HG03521 (cell line): ENCODE measurements around the gene MRPL43.

ENCODE experiments used
- ATAC-seq: cut with Tn5 transposase; IDR thresholded peaks from one replicate; pipeline ENCODE4 v1.9.1; 2021; ENCODE audit warnings: mild to moderate bottlenecking, moderate library complexity; ENCODE audit not compliant: unreplicated experiment

MRPL43 gene

DNA sequence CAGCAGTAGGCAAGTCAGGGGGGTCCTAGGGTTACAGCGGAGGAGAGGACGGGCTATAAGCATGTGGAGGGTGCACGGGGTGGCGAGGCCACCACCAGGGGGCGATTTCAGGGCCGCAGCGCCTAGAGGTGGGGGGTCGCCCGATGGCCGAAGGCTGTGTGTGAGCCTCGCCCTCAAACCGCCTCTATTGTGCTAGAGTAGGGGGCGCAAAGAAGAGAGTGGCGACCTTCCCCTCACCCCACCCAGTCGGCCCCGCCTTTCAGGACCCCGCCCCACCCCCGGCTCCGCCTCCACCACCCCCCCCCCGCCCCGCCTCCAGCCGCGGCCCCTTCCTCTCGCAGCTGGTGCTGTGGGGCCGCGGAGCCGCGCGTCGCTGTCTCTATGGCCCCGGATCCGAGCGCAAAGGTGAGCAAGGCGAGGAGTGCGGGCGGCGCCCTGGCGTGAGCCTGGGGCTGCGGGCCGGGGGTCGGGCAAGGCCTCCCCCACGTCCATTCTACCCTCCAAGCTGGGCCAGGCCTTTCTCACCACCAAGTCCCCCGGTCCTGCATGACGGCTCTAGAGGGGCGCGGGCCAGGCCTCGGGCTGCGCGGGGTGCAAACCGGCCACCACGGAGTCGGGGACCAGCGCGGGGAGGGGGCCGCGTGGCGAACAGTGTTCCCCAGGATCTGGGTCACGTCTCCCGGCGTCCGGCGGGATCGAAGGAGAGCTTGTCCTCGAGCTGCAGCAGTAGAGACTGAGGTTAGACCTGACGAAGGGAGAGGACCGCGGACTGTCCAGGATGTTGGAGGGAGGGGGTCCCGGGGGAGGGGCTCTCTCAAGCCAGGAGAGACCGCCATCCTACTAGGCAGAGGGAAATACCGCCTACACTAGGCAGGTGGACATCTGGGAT, 17.9 kb downstream of the MRPL43 start, which contains the start of gene SEMA4G:
TSS of gene SEMA4G (plus strand) at position 318 of the 889 bp plus-strand sequence. CDS start 3,409 bp downstream, outside the sequence.
- no peak for ATAC-seq

DNA sequence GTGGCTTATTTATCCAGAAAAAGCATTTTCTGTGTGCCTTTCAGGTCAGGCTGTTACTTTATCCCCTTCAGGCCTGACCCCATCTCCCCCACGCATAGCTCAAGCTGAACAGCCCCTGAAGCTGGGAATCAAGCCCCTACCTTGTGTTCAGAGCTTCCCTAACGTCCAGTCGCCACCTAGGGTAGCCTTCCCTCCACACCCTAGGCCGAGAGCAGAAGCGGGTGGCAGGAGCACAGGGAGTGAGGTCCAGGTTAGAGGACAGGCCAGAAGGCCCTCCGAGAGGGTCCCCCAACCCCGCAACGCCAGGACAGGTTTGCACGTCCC, 18.5 kb downstream of the MRPL43 start:
- no peak for ATAC-seq

DNA sequence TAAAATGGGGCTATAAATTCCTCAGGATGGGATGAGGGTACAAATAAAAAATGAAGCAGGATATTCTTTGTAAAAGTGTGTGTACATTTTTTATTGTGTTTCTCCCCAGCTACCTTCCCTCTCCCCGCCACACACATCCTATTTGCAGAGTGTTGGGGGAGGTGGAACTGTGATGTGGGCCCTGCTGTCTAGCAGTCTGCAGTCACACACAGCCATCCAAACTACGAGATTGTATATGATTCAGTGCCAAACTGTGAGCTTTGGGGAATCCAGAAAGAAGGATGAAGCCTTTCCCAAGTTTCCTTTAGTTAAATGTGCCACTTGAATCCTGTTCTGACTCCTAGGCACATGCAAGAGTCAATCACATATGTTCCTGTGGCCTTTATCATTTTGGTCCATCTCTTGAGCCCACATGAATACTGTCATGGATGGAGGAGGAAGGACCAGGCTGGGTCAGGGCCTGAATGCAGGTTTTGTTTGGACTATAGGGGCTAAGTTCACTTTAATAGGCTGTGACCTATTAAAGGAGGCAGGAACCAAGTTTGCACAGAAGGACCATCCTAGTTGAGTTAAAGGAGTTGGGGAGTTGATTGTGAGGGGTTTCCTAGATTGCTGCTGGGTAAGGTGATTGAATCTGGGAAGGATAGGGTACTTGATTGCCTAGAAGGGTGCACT, 19.1 kb downstream of the MRPL43 start:
- ATAC-seq: no peak

DNA sequence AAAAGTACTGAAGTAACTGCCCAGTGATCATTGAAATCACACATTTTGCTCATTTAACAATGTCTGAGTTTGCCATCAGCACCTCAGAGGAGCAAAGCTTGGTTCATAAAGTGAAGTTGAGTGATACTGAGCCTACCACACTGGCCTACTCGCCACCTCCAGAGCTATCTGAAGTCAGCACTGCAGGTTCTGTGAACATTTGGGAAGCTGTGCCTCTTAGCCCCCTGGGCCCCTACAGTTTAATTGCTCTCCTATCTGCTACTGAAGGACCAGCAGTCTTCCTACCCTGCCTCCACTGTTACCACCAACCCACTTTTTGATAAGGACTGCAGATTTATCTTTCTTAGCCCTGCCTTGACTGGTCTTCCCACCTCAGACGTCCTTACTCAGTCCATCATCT, 20.0 kb downstream of the MRPL43 start:
- ATAC-seq: no peak

DNA sequence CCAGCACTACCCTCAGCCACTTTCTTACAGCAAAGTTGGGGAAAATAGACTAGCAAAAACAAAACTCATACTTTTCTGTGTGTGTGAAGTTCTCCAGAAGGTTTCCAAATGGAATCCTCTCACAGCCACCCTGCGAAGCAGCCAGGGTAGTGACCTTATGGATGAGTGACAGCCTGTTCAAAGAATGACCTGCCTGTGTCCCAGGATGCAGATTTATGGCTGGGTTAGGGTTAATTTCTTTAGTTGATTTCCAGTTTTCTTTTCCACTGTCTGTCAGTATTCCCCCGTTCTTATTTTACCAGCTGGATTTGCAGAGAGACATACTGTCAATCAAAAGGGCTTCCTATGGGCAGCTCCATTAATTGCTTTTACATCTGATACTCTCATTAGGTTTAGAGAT, 20.4 kb downstream of the MRPL43 start:
- ATAC-seq: no peak

DNA sequence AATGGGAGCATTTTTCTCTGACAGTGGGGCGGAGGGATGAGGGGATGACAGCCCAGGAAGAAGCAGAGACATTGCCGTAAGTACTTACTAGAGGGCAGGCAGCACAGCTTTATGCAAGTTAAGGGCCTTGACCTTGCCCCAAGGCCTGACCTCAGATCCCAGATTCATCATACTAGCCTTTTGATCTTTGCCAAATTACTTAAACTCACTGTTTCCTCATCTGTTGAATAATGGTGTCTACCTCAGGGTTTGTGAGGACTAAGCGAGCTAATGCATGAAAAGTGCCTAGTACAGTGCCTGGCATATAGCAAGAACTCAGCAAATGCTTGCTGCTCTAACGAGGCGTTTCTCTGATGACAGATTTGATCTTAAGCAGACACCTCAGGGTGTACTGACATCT, 21.5 kb downstream of the MRPL43 start:
- ATAC-seq: no peak

DNA sequence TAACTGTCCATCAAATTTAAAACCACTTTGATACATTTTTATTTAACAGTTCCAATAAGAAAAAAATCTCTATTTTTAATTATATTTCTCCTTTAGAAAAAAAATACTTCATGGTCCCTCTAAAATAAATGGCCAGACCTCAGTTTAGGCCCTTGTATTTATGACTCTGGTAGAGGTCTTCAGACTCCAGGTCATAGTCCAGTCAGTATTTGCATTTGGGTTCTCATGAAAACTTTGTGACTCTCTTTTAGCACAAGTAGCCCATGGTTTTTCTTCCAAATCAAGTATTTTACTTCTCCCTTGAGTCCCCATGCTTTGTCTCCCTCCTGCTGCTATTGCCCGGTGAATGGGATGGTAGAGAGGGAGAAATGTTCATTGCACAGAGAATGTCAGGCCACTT, 23.5 kb downstream of the MRPL43 start:
- ATAC-seq: no peak

DNA sequence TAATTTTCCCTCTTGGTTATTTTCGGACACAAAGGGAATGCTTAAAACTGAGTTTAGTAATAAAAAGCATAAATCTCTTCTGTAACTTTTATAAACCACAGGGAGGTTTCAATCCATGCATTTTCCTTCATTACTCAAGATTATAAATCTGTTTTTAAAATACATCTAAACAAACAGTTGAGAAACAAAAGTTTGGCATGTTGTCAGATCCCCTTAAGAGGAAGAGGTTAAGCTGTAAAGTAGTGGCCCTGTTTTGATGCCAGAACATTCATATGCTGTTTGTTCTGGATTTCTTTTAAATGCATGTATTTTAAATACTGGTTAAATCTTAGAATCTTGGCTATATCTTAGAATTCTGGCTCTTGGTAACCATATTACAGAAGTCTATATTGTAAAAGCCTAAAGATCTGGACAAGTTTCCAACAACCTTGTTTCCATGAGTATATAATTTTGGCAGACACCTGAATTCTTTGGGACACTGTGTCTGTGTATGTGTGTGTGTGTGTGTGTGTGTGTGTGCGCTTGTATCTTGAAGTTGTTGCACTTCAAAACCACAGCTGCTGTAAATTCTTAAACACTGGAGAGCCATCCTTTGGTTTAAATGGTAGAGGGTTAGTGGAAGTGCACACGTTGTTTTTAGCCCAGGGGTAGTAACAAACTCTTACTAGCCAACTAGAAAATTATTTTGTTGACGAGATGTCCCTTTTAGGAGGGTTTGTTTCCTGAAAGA, 24.8 kb downstream of the MRPL43 start:
- ATAC-seq: no peak

DNA sequence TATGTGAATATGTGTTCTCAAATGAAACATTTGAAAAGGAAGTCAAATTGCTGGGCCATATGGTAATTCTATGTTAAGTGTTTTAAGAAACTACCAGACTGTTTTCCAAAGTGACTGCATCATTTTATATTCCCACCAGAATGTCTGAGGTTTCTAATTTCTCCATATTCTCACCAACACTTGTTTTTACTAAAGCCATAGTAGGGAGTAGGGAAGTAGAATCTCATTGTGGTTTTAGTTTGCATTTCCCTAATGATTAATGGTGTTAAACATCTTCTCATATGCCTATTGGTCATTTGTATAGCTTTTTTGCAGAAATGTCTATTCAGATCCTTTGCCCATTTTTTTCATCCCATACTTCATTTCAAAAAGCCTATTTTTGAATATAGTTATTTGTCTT, 27.0 kb downstream of the MRPL43 start:
- ATAC-seq: no peak

DNA sequence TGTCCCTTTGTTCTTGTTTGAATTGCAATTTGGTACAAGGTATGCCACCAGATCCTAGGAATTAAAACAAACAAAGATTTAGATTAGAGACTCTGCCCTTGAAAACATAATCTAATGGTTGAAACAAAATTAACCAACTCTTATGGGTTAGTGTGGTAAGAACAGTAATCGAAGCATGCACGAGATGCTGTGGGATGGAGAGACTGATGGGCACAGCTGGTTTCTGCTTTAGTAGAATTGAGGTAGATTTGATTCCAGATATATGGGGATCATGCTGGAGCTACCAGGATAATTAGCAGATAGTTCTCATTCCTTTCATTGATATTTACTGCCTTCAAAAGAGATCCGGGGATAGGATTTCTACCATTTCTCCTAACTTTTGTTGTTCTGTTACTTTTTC, 38.4 kb downstream of the MRPL43 start:
- ATAC-seq: no peak

DNA sequence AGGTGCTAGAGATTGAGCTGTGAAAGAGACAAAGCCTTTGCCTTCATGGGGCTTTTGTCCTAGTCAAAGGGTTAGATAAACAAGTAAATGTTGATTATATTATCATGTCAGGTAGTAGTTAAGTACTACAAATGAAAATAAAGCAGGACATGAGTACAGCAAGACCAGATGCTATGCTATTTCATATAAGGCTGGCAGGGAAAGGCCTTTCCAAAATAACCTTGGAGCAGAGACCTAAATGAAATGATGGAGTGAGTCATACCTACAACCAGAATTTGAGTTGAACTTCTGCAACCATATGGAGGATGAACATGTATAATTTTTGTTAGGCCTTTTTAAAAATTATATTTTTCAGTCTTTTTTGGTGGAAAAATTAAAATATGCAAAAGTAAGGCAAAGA, 41.5 kb downstream of the MRPL43 start:
- ATAC-seq: no peak

DNA sequence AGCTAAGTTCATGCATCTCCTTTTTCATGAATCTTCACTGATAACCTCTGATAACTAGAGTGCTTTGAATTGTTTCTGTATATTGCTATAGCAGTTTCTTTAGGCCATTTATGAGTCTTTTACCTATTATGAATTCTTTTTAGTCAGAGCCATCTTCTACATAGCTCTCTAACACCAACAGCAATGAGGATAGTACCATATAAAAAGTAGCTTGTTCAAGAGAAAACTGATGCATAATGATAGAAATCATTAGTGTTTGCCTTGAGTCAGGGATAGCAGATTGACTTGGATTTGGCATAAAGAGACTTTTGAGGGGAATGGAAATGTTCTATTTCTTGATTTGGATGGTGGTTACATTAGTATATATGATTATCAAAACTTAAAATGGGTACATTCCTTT, 43.8 kb downstream of the MRPL43 start:
- ATAC-seq: no peak

DNA sequence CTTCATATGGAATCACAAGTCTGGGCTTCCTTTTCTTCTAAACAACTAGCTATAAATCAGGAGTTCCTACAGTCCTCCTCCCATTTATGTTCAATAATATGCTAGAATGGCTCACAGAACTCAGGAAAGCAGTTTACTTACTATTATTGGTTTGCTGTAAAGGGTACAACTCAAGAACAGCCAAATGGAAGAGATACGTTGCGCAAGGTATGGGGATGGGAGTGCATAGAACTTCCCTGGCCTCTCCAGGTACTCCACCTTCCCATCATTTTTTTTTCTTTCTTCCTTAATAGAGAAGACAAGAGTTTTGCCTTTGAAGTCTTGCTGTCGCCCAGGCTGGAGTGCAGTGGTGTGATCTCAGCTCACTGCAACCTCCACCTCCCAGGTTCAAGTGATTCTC, 45.1 kb downstream of the MRPL43 start:
- ATAC-seq: no peak

DNA sequence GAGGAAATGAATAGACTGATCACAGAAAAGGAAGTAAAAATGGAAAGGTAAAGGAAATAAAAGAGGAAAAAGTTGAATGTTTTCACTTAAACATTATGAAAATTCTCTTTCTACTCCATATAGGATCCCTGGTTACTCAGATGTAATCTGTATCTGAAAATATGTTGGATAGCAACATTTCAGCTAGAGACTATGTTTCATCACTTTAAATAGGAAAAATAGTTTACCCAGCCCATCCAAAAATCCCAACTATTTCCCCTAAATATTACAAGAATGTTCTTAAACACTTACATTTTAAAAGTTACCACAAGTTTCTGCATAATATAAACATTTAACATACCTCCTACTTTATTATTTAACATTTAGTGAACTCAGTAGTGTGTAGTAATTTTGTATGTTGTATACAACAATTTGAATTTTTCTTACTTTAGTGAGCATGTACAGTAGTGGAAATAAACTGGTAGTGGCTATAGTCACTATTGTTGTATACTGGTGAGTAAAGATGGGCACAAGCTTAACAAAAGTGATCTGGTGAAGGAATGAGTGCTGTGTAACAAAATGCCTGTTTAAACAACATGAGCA, 47.4 kb downstream of the MRPL43 start:
- ATAC-seq: no peak
